ENCODE data around the gene RETN. TPM values are rescaled to one million over a fixed set of nuclear protein-coding genes. Genes with fewer than 3 reads are reported as not detected.
"Not testable (repeated sequence)": the region's sequence is repeated elsewhere in the genome, so short reads cannot be mapped to it uniquely, and the experiment has no call there.

RETN gene
- total and polyA plus RNA-seq, 4 donors, result 0.74 to 7.6 (median 1.8) TPM; not detected in 1

DNA sequence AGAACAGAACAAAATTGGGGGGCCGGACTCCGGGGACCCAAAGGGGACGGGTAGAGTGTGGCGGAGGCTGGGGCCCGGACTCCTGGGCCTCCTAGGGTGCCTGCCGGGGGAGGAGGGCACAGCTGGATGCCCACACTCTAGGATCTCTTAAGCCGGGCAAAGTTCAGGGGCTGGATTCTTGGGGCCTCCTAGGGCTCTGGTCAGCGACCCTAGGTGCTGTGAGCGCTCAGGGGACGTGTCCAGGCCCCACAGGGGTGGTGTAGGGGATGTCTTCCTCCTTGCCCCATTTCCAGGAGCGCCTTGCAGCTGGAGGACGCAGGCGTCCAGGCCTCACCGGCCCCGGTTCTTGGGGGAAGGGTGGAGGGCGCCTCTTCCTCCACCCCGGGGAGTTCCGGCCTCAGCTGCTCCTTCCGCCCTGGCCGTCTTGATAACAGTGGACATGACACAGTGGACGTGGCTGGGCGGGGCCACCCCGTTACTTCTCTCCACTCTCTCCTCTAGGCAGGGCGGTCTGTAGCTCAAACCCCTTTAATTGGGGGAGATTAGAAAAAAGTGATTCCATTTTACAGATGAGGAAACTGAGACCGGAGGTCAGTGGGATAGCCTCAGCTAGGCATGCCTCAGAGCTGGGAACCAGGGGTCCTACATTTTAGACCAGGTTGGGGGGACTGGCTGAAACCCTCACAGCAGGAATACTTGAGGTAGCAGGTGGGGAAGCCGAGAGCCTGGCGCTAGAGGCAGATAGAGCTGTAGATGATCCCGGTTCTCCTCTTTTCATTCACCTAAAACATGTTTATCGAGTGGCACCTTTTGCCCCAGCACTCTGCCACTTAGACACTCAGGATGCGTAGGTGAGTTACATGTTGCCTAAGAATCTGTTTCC, 31.2 kb upstream of the RETN start:
- Histone ChIP-seq H3K4me3 (ENCODE audit: low read depth, low read length) (no peak overlapping the region), H3K36me3 (ENCODE audit: control insufficient read depth, insufficient read depth, low read length) (peaks cover 7% of the 10 kb centered on the region), H3K9me3 (ENCODE audit: control insufficient read depth, insufficient read depth, low read length) (no peaks in the 10 kb centered on the region), H3K4me1 (ENCODE audit: control insufficient read depth, insufficient read depth, low read length) (no peaks in the 10 kb centered on the region), H3K27me3 (ENCODE audit: control insufficient read depth, insufficient read depth, low read length) (peaks cover 22% of the 10 kb centered on the region), H3K27ac (ENCODE audit: low read depth, low read length) (no peak overlapping the region)
- 43% methylated on average over 18 of the region's 30 CpGs for WGBS (ENCODE audit: insufficient coverage)
- DNase-seq (ENCODE audit: low read depth in 4 of 6, low spot score in 6 of 6), result no peak

DNA sequence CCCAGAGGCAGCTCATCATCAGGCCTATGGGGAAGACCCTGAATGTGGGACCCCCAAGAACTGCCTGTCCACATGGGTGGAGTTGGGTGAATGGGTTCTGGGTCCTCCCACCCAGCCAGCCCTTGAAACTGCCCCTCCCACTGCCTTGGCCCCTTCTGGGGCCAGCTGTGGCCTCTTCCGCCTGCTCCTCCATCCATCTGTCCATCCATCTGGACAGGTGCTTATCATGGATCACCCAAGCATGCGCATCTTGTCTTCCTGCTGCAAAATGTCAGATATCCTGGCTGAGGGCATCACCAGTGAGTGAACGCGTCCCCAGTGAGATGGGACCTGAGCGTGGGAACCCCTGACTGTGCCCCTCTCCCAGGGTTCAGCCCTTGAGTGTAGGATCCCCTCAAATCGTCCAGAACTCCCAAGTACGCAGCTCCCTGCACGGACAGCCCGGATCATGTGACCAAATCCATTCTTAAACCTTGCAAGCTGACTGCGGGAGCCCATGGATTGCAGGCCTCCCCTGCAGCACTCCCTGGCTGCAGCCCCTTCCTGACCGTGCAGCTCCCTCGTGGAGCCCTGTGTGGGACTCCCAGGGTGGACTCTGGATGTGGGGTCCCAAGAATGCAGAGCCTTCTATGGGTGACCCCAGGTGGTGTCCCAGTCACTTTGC, 29.9 kb upstream of the RETN start:
- Histone ChIP-seq H3K27me3 (ENCODE audit: control insufficient read depth, insufficient read depth, low read length) (peaks cover 22% of the 10 kb centered on the region), H3K4me1 (ENCODE audit: control insufficient read depth, insufficient read depth, low read length) (no peaks in the 10 kb centered on the region), H3K9me3 (ENCODE audit: control insufficient read depth, insufficient read depth, low read length) (no peaks in the 10 kb centered on the region), H3K27ac (ENCODE audit: low read depth, low read length) (no peak overlapping the region), H3K4me3 (ENCODE audit: low read depth, low read length) (no peak overlapping the region), H3K36me3 (ENCODE audit: control insufficient read depth, insufficient read depth, low read length) (peaks cover 3% of the 10 kb centered on the region)
- no peak for DNase-seq (ENCODE audit: low read depth in 4 of 6, low spot score in 6 of 6)
- whole genome bisulfite sequencing (ENCODE audit: insufficient coverage), result 69% methylated on average over 12 of the region's 12 CpGs

GRCh38 chr19:7639863-7640348, 28.9 kb upstream of the RETN start:
- Histone ChIP-seq H3K36me3 (ENCODE audit: control insufficient read depth, insufficient read depth, low read length) (peaks cover 3% of the 10 kb centered on the region), H3K4me1 (ENCODE audit: control insufficient read depth, insufficient read depth, low read length) (no peaks in the 10 kb centered on the region), H3K27ac (ENCODE audit: low read depth, low read length) (no peak overlapping the region), H3K4me3 (ENCODE audit: low read depth, low read length) (no peak overlapping the region), H3K27me3 (ENCODE audit: control insufficient read depth, insufficient read depth, low read length) (peaks cover 22% of the 10 kb centered on the region), H3K9me3 (ENCODE audit: control insufficient read depth, insufficient read depth, low read length) (no peaks in the 10 kb centered on the region)
- WGBS (ENCODE audit: insufficient coverage), result 97% methylated on average over 13 of the region's 13 CpGs
- no peak for DNase-seq (ENCODE audit: low read depth in 4 of 6, low spot score in 6 of 6)

DNA sequence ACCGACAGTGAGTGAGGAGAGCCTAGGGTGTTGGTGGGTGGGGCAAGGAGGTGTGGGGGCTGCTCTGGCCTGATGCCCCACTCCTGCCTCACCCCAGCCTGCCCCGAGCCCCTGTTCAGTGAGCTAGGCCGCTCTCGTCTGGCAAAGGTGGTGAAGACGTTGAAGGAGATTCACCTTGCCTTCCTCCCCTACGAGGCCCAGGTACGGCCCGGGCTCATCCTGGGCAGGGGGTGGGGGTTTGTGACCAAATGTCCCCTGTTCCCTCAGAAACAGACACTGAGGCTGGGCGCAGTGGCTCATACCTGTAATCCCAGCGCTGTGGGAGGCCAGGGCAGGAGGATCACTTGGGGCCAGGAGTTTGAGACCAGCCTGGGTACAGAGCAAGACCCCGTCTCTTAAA, 28.0 kb upstream of the RETN start:
- Histone ChIP-seq H3K27me3 (ENCODE audit: control insufficient read depth, insufficient read depth, low read length) (peaks cover 19% of the 10 kb centered on the region), H3K9me3 (ENCODE audit: control insufficient read depth, insufficient read depth, low read length) (no peaks in the 10 kb centered on the region), H3K4me1 (ENCODE audit: control insufficient read depth, insufficient read depth, low read length) (no peaks in the 10 kb centered on the region), H3K36me3 (ENCODE audit: control insufficient read depth, insufficient read depth, low read length) (peaks cover 3% of the 10 kb centered on the region), H3K27ac (ENCODE audit: low read depth, low read length) (no peak overlapping the region), H3K4me3 (ENCODE audit: low read depth, low read length) (no peak overlapping the region)
- no peak for DNase-seq (ENCODE audit: low read depth in 4 of 6, low spot score in 6 of 6)
- WGBS (ENCODE audit: insufficient coverage), result 96% methylated on average over 3 of the region's 11 CpGs

DNA sequence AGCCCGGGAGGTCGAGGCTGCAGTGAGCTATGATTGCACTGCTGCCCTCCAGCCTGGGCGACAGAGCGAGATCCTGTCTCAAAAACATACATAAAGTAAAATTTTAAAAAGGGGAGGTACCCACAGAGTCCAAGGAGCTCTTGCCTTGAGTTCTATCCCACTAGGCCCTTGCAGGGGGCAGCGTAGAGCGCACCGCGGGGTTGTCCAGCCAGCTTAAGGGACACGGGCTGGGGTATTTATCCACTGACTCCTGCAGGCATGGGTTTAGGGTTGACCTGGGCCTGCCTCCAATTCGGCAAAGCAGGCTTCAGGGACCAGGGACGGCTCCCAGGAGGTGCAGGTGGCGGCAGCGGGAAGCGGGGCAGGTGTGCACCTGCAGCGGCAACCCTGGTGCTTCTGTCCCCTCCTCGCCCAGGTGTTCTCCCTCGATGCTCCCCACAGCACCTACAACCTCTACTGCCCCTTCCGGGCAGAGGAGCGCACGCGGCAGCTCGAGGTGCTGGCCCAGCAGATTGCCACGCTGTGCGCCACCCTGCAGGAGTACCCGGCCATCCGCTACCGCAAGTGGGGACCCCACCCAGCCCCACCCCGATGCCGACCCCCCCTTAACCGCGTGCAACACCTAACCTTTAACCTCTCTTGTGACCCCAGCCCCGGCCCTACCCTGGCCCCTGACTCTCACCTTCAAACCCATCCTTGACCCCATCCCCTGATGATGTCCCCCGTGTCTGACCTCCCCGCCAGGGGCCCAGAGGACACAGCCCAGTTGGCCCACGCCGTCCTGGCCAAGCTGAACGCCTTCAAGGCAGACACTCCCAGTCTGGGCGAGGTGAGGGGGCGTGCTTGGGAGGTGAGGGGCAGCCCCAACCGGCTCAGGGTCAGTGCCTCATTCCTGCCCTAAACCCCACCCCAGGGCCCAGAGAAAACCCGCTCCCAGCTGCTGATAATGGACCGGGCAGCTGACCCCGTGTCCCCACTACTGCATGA, 27.3 kb upstream of the RETN start:
- 86% methylated on average over 35 of the region's 43 CpGs for WGBS (ENCODE audit: insufficient coverage)
- H3K4me1 ChIP-seq (ENCODE audit: control insufficient read depth, insufficient read depth, low read length), result no peaks in the 10 kb centered on the region
- no peak overlapping the region for H3K4me3 ChIP-seq (ENCODE audit: low read depth, low read length)
- H3K36me3 ChIP-seq (ENCODE audit: control insufficient read depth, insufficient read depth, low read length), result peaks cover 3% of the 10 kb centered on the region
- DNase-seq (ENCODE audit: low read depth in 4 of 6, low spot score in 6 of 6), result no peak
- H3K27ac ChIP-seq (ENCODE audit: low read depth, low read length), result no peak overlapping the region
- H3K27me3 ChIP-seq (ENCODE audit: control insufficient read depth, insufficient read depth, low read length), result peaks cover 12% of the 10 kb centered on the region
- H3K9me3 ChIP-seq (ENCODE audit: control insufficient read depth, insufficient read depth, low read length), result no peaks in the 10 kb centered on the region

- Histone ChIP-seq H3K4me3 (ENCODE audit: low read depth, low read length) (no peak overlapping the region), H3K4me1 (ENCODE audit: control insufficient read depth, insufficient read depth, low read length) (no peaks in the 10 kb centered on the region), H3K27ac (ENCODE audit: low read depth, low read length) (no peak overlapping the region), H3K27me3 (ENCODE audit: control insufficient read depth, insufficient read depth, low read length) (peaks cover 4% of the 10 kb centered on the region), H3K9me3 (ENCODE audit: control insufficient read depth, insufficient read depth, low read length) (no peaks in the 10 kb centered on the region), H3K36me3 (ENCODE audit: control insufficient read depth, insufficient read depth, low read length) (peaks cover 8% of the 10 kb centered on the region)
- WGBS (ENCODE audit: insufficient coverage), result 90% methylated on average over 23 of the region's 27 CpGs
- DNase-seq (ENCODE audit: low read depth in 4 of 6, low spot score in 6 of 6), result no peak
These were observed 26.4 kb upstream of the RETN start for GRCh38 chr19:7642295-7643030.

GRCh38 chr19:7643031-7643415, 25.8 kb upstream of the RETN start:
- Histone ChIP-seq H3K4me3 (ENCODE audit: low read depth, low read length) (no peak overlapping the region), H3K27ac (ENCODE audit: low read depth, low read length) (no peak overlapping the region), H3K27me3 (ENCODE audit: control insufficient read depth, insufficient read depth, low read length) (no peaks in the 10 kb centered on the region), H3K36me3 (ENCODE audit: control insufficient read depth, insufficient read depth, low read length) (peaks cover 8% of the 10 kb centered on the region), H3K4me1 (ENCODE audit: control insufficient read depth, insufficient read depth, low read length) (no peaks in the 10 kb centered on the region), H3K9me3 (ENCODE audit: control insufficient read depth, insufficient read depth, low read length) (no peaks in the 10 kb centered on the region)
- DNase-seq (ENCODE audit: low read depth in 4 of 6, low spot score in 6 of 6), result no peak
- 97% methylated on average over 4 of the region's 8 CpGs for WGBS (ENCODE audit: insufficient coverage)

- H3K4me3 ChIP-seq (ENCODE audit: low read depth, low read length); H3K9me3 ChIP-seq (ENCODE audit: control insufficient read depth, insufficient read depth, low read length); H3K27ac ChIP-seq (ENCODE audit: low read depth, low read length); DNase-seq (ENCODE audit: low read depth in 4 of 6, low spot score in 6 of 6); H3K4me1 ChIP-seq (ENCODE audit: control insufficient read depth, insufficient read depth, low read length); H3K36me3 ChIP-seq (ENCODE audit: control insufficient read depth, insufficient read depth, low read length); H3K27me3 ChIP-seq (ENCODE audit: control insufficient read depth, insufficient read depth, low read length): not testable (repeated sequence)
- WGBS (ENCODE audit: insufficient coverage), result 60% methylated on average over 8 of the region's 10 CpGs
These were observed 25.0 kb upstream of the RETN start for GRCh38 chr19:7643629-7644549.

All from spinal cord (tissue), 10 donors.